GM19452 (cell line): ENCODE data around the gene KDM2B.

ENCODE experiments used
- ATAC-seq: cut with Tn5 transposase; IDR thresholded peaks from one replicate; pipeline ENCODE4 v1.9.1; 2021; ENCODE audit not compliant: unreplicated experiment

Gene KDM2B

GRCh38 chr12:121440768-121441167 is 140.1 kb downstream of the KDM2B start:
- no peak for ATAC-seq

GRCh38 chr12:121439715-121440114 is 141.1 kb downstream of the KDM2B start:
- no peak for ATAC-seq

GRCh38 chr12:121438905-121439304 is 141.9 kb downstream of the KDM2B start:
- ATAC-seq, result no peak

- no peak for ATAC-seq
These were observed 144.1 kb downstream of the KDM2B start for GRCh38 chr12:121436706-121437105.

- ATAC-seq, result no peak
These were observed 147.9 kb downstream of the KDM2B start for GRCh38 chr12:121432740-121433480.

- ATAC-seq, result no peak
These were observed 149.9 kb downstream of the KDM2B start for GRCh38 chr12:121430833-121431415.

- no peak for ATAC-seq
These were observed 151.9 kb downstream of the KDM2B start for GRCh38 chr12:121428883-121429282.

- no peak for ATAC-seq
These were observed 153.2 kb downstream of the KDM2B start for GRCh38 chr12:121427556-121428050.

GRCh38 chr12:121424624-121424975 is 156.2 kb downstream of the KDM2B start:
- no peak for ATAC-seq

- no peak for ATAC-seq
These were observed 156.9 kb downstream of the KDM2B start for GRCh38 chr12:121423682-121424623.

- ATAC-seq, result no peak
These were observed 157.6 kb downstream of the KDM2B start for GRCh38 chr12:121423253-121423652.

GRCh38 chr12:121420109-121420508 is 160.7 kb downstream of the KDM2B start:
- ATAC-seq, result no peak

GRCh38 chr12:121417847-121418246 is 163.0 kb downstream of the KDM2B start:
- no peak for ATAC-seq

GRCh38 chr12:121413917-121414316 is 166.9 kb downstream of the KDM2B start:
- ATAC-seq, result no peak

GRCh38 chr12:121405211-121405610 is 175.6 kb downstream of the KDM2B start:
- ATAC-seq, result no peak

GRCh38 chr12:121404734-121405133 is 176.1 kb downstream of the KDM2B start:
- no peak for ATAC-seq

GRCh38 chr12:121403721-121404120 is 177.1 kb downstream of the KDM2B start:
- no peak for ATAC-seq

GRCh38 chr12:121400332-121401139 is 180.3 kb downstream of the KDM2B start:
- peak; percentile 55 for ATAC-seq

- ATAC-seq, result peak; percentile 94
These were observed 181.2 kb downstream of the KDM2B start, which contains the start of gene RNF34 for GRCh38 chr12:121399391-121400331. Gene RNF34 (plus strand): TSS chr12:121400118. CDS start chr12:121400213, 95 bp downstream.
